Osteoblast (primary cell): ENCODE results near the gene GOT2. TPM values are rescaled to one million over a fixed set of nuclear protein-coding genes. Genes with fewer than 3 reads are reported as not detected.
"Not testable (repeated sequence)": the region's sequence is repeated elsewhere in the genome, so short reads cannot be mapped to it uniquely, and the experiment has no call there.

Experiments used
- DNase-seq: peaks from one replicate; pipeline ENCODE4 v3.0.0; 2011; ENCODE audit warnings: low spot score, mixed read lengths; ENCODE audit not compliant: insufficient read length; ENCODE audit errors: missing footprints
- H2AFZ ChIP-seq: 2 replicates; pipeline ENCODE4 v1.6.0; 2011; ENCODE audit warnings: mild to moderate bottlenecking, low read length
- H3K27ac ChIP-seq: 2 replicates; pipeline ENCODE4 v1.5.1; 2011; ENCODE audit warnings: mild to moderate bottlenecking, low read depth, low read length, moderate library complexity
- H3K27me3 ChIP-seq: 2 replicates; pipeline ENCODE4 v1.6.0; 2012; ENCODE audit warnings: mild to moderate bottlenecking, control low read depth, inconsistent platforms, low read length, moderate library complexity; ENCODE audit not compliant: insufficient read depth
- H3K36me3 ChIP-seq: 2 replicates; pipeline ENCODE4 v1.5.1; 2011; ENCODE audit warnings: mild to moderate bottlenecking, low read length, control low read depth, moderate library complexity; ENCODE audit not compliant: insufficient read depth
- H3K4me1 ChIP-seq: 2 replicates; pipeline ENCODE4 v1.5.1; 2011; ENCODE audit warnings: mild to moderate bottlenecking, low read length, control low read depth, moderate library complexity; ENCODE audit not compliant: insufficient read depth
- H3K4me2 ChIP-seq: 2 replicates; pipeline ENCODE4 v1.6.0; 2011; ENCODE audit warnings: mild to moderate bottlenecking, low read length; ENCODE audit not compliant: insufficient read depth
- H3K4me3 ChIP-seq: fragments of 200-600 bp; sonication (generic); 3 replicates; pipeline ENCODE4 v1.5.1; 2012; ENCODE audit warnings: mild to moderate bottlenecking, low read length, inconsistent platforms; ENCODE audit not compliant: insufficient read depth
- H3K79me2 ChIP-seq: 2 replicates; pipeline ENCODE4 v1.6.0; 2012; ENCODE audit warnings: mild to moderate bottlenecking, low read length, control low read depth, inconsistent platforms; ENCODE audit not compliant: insufficient read depth
- H3K9me3 ChIP-seq: 2 replicates; pipeline ENCODE4 v1.5.1; 2011; ENCODE audit warnings: low read depth, low read length, control low read depth
- H4K20me1 ChIP-seq: 2 replicates; pipeline ENCODE4 v1.6.0; 2012; ENCODE audit warnings: mild to moderate bottlenecking, low read length, control low read depth; ENCODE audit not compliant: insufficient read depth
- CTCF ChIP-seq: IDR thresholded peaks from 2 replicates; pipeline ENCODE4 v1.5.1; 2011; ENCODE audit warnings: mild to moderate bottlenecking, low read depth, low read length, moderate library complexity; ENCODE audit errors: extremely low read depth
- total RNA-seq: library from RNA; depleted of rRNA; stranded (reverse); fragments of >200 nt; gene quantifications from 2 replicates; pipeline ENCODE4 v1.2.3, GENCODE V29; 2012

GOT2 gene
- total RNA-seq, 1 donor, result 21.4 TPM

- no peaks in the 10 kb centered on the region for H3K4me1 ChIP-seq
- H3K9me3 ChIP-seq, result no peaks in the 10 kb centered on the region
- H3K27me3 ChIP-seq, result no peaks in the 10 kb centered on the region
- DNase-seq, result no peak
- H3K4me2 ChIP-seq, result no peak overlapping the region
- no peaks in the 10 kb centered on the region for H3K79me2 ChIP-seq
- no peak for TF ChIP-seq CTCF
- H3K4me3 ChIP-seq, result no peak overlapping the region
- H3K36me3 ChIP-seq, result no peaks in the 10 kb centered on the region
- H2AFZ ChIP-seq, result no peak overlapping the region
- H3K27ac ChIP-seq, result no peak overlapping the region
- no peaks in the 10 kb centered on the region for H4K20me1 ChIP-seq
Measured at GRCh38 chr16:58695368-58695767, 38.7 kb downstream of the GOT2 start.

GRCh38 chr16:58692450-58692849, 41.7 kb downstream of the GOT2 start:
- H3K4me1 ChIP-seq, result peaks cover 7% of the 10 kb centered on the region

GRCh38 chr16:58686985-58687706, 47.0 kb downstream of the GOT2 start:
- H3K4me2 ChIP-seq, H2AFZ ChIP-seq, H3K27me3 ChIP-seq, DNase-seq, H3K4me3 ChIP-seq, H4K20me1 ChIP-seq, H3K9me3 ChIP-seq, H3K36me3 ChIP-seq: not testable (repeated sequence)
- peaks cover 22% of the 10 kb centered on the region for H3K4me1 ChIP-seq
- peaks cover 22% of the 10 kb centered on the region for H3K79me2 ChIP-seq
- peak overlapping the region; percentile 65 for H3K27ac ChIP-seq

More at GRCh38 chr16:58692450-58692849, 41.7 kb downstream of the GOT2 start:
- no peak for DNase-seq
- TF ChIP-seq CTCF, result no peak
- Histone ChIP-seq H2AFZ (no peak overlapping the region), H3K27ac (no peak overlapping the region), H3K4me3 (no peak overlapping the region), H3K9me3 (no peaks in the 10 kb centered on the region), H4K20me1 (no peaks in the 10 kb centered on the region), H3K36me3 (no peaks in the 10 kb centered on the region), H3K27me3 (no peaks in the 10 kb centered on the region), H3K4me2 (no peak overlapping the region), H3K79me2 (no peaks in the 10 kb centered on the region)

- no peak for TF ChIP-seq CTCF
- H3K4me3 ChIP-seq, result peak overlapping the region; percentile 86
- peak overlapping the region; percentile 89 for H3K4me2 ChIP-seq
- peak overlapping the region; percentile 91 for H3K27ac ChIP-seq
- H3K9me3 ChIP-seq, result no peaks in the 10 kb centered on the region
- H3K79me2 ChIP-seq, result peaks cover 35% of the 10 kb centered on the region
- H3K27me3 ChIP-seq, result no peaks in the 10 kb centered on the region
- peaks cover 9% of the 10 kb centered on the region for H3K36me3 ChIP-seq
- H2AFZ ChIP-seq, result peak overlapping the region; percentile 100
- H3K4me1 ChIP-seq, result peaks cover 22% of the 10 kb centered on the region
- peak; percentile 39 for DNase-seq
- H4K20me1 ChIP-seq, result peaks cover 7% of the 10 kb centered on the region
Measured at GRCh38 chr16:58685084-58685449, 49.0 kb downstream of the GOT2 start.
